ENCODE data around the gene ANXA7.
"Not testable (repeated sequence)": the region's sequence is repeated elsewhere in the genome, so short reads cannot be mapped to it uniquely, and the experiment has no call there.

- TF ChIP-seq CTCF (IDR thresholded peaks at IDR 0.05; ENCODE audit: low read depth, low read length); POLR2A (IDR thresholded peaks at IDR 0.05; ENCODE audit: extremely low read depth, insufficient read length); MAX (IDR thresholded peaks at IDR 0.05; ENCODE audit: low read depth, low read length): not testable (repeated sequence)
These were observed 88.6 kb downstream of the ANXA7 start for GRCh38 chr10:73325290-73325689.
